ENCODE results near the gene PMS1. TPM values are rescaled to one million over a fixed set of nuclear protein-coding genes. Genes with fewer than 3 reads are reported as not detected.

The PMS1 gene
- total RNA-seq, 4 donors from 2014 or later = 13.6 to 47.0 (median 14.5) TPM

DNA sequence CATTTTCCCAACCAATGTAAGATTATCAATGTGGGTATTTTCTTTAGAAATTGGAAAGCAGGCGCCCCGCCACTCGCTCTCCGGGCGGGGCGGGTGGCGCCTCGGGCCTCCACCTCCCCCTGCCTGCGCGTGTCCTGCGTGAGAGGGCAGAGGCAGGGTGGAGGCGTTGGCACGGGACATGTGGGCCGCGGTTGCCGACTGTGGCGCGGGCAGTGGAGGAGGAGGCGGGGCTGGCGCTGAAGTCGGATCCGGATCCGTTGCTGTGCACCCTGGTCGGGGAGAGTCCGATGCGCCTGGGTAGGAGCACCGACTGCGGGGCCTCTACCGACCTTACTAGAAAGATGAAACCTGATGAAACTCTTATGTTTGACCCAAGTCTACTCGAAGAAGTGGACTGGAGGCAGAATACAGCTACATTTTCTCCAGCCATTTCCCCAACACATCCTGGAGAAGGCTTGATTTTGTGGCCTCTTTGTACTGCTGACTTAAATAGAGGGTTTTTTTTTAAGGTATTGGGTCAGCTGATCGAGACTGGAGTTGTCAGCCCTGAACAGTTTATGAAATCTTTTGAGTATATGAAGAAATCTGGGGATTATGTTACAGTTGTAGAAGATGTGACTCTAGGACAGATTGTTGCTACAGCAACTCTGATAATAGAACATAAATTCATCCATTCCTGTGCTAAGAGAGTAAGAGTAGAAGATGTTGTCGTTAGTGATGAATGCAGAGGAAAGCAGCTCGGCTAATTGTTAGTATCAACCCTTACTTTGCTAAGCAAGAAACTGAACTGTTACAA is 37.9 kb downstream of the PMS1 start:
- TF ChIP-seq POLR2A (IDR thresholded peaks at IDR 0.05) = no peak
- TF ChIP-seq, protein P1, sequence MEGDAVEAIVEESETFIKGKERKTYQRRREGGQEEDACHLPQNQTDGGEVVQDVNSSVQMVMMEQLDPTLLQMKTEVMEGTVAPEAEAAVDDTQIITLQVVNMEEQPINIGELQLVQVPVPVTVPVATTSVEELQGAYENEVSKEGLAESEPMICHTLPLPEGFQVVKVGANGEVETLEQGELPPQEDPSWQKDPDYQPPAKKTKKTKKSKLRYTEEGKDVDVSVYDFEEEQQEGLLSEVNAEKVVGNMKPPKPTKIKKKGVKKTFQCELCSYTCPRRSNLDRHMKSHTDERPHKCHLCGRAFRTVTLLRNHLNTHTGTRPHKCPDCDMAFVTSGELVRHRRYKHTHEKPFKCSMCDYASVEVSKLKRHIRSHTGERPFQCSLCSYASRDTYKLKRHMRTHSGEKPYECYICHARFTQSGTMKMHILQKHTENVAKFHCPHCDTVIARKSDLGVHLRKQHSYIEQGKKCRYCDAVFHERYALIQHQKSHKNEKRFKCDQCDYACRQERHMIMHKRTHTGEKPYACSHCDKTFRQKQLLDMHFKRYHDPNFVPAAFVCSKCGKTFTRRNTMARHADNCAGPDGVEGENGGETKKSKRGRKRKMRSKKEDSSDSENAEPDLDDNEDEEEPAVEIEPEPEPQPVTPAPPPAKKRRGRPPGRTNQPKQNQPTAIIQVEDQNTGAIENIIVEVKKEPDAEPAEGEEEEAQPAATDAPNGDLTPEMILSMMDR (IDR thresholded peaks at IDR 0.05) = no peak
- Histone ChIP-seq H3K27me3 (no peaks in the 10 kb centered on the region), H3K9me3 (no peaks in the 10 kb centered on the region), H3K27ac (no peak overlapping the region), H3K36me3 (peaks cover 0 to 7% (median 0%) of the 10 kb centered on the region in 3 donors), H3K4me3 (no peak overlapping the region), H3K4me1 (no peaks in the 10 kb centered on the region)
- DNase-seq = no peak

DNA sequence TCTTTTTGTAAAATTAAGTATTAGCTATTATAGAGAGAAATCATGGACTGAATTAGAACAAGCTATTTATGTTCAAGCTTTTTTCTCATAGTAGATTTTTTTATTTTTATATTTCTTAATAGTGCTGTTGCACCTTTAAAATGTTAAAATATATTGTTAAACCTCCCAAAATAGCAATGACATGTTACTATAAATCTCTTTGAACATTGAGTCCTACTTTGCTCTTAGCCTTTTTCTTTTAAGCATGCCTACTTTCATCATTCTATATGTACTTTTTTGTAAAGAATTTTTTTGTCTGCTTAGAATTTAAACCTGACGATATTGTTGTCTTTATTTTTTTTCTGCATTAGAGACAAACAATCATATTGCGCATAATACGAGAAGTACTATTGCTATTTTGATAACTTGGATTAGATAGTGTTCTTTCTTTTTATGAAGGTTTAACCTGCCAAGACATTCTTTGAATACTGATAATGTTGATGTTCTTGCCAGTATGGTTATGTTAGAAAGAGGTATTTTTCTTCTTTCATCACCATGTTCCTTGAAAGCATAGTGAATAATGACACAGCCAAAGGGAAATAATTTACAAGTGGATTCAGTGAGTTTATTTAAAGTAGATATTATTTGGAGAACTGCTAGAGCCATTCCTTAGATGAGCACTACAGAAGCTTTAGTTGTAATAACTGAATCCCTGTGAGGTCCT is 40.6 kb downstream of the PMS1 start:
- TF ChIP-seq, protein P1 (IDR thresholded peaks at IDR 0.05) = no peak
- TF ChIP-seq POLR2A (IDR thresholded peaks at IDR 0.05) = no peak
- Histone ChIP-seq H3K27ac (no peak overlapping the region), H3K27me3 (no peaks in the 10 kb centered on the region), H3K4me1 (no peaks in the 10 kb centered on the region), H3K4me3 (no peak overlapping the region), H3K9me3 (no peaks in the 10 kb centered on the region), H3K36me3 (no peaks in the 10 kb centered on the region)
- DNase-seq = no peak

DNA sequence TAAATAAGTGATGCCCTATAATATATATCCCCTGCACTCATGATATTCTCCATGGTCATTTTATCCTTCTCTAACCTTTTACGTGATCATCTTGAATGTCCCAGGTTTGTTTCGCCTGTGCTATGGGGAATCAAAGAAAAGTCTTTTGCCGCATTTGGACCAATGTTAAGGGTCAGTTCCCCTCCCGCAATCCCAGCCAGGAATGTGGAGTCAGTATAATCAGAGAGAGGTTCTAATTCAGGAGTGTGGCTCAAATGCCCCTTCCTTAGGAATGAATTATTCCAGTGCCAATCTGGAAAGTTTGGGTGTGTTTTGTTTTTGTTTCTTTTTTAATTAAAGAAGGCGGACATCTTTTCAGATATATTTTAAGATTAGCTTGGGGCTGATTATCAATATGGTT is 41.8 kb downstream of the PMS1 start:
- no peaks in the 10 kb centered on the region for H3K9me3 ChIP-seq
- H3K27me3 ChIP-seq = no peaks in the 10 kb centered on the region

GRCh38 chr2:189829102-189829833 is 45.0 kb downstream of the PMS1 start:
- no peak for DNase-seq
- Histone ChIP-seq H3K27me3 (no peaks in the 10 kb centered on the region), H3K4me1 (no peaks in the 10 kb centered on the region), H3K27ac (no peak overlapping the region), H3K9me3 (no peaks in the 10 kb centered on the region), H3K4me3 (no peak overlapping the region), H3K36me3 (no peaks in the 10 kb centered on the region)
- TF ChIP-seq POLR2A (IDR thresholded peaks at IDR 0.05) = no peak
- TF ChIP-seq, protein P1 (IDR thresholded peaks at IDR 0.05) = no peak

More for the DNA sequence above, 41.8 kb downstream of the PMS1 start:
- H3K27ac ChIP-seq = no peak overlapping the region
- DNase-seq = no peak
- no peaks in the 10 kb centered on the region for H3K36me3 ChIP-seq
- H3K4me1 ChIP-seq = no peaks in the 10 kb centered on the region
- TF ChIP-seq, protein P1 (IDR thresholded peaks at IDR 0.05) = no peak
- no peak for TF ChIP-seq POLR2A (IDR thresholded peaks at IDR 0.05)
- H3K4me3 ChIP-seq = no peak overlapping the region

DNA sequence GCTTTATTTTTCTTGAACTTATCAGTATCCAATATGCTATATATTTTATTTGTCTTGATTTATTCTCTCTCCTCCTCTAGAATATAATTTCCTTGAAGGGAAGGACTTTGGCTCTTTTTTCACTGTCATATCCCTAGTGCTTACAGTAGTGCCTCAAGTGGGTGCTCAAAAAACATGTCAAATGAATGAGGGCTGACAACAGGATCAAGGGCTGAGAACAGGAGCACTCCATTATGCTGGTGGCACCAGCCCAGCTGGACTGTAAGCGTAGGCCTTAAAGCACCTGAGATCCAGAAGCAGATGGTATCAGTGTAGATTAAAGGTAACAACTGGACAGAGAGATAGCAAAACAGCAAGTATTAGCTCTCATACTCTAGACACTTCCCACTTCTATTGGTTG is 46.3 kb downstream of the PMS1 start:
- Histone ChIP-seq H3K4me1 (no peaks in the 10 kb centered on the region), H3K27me3 (no peaks in the 10 kb centered on the region), H3K27ac (no peak overlapping the region), H3K36me3 (no peaks in the 10 kb centered on the region), H3K4me3 (no peak overlapping the region), H3K9me3 (no peaks in the 10 kb centered on the region)
- DNase-seq = no peak
- TF ChIP-seq, protein P1 (IDR thresholded peaks at IDR 0.05) = no peak
- no peak for TF ChIP-seq POLR2A (IDR thresholded peaks at IDR 0.05)
